Osteoblast (primary cell): ENCODE results near the gene FNDC3B. TPM values are rescaled to one million over a fixed set of nuclear protein-coding genes. Genes with fewer than 3 reads are reported as not detected.

Experiments
- DNase-seq: peaks from one replicate; pipeline ENCODE4 v3.0.0; 2011; ENCODE audit warnings: low spot score, mixed read lengths; ENCODE audit not compliant: insufficient read length; ENCODE audit errors: missing footprints
- H2AFZ ChIP-seq: 2 replicates; pipeline ENCODE4 v1.6.0; 2011; ENCODE audit warnings: mild to moderate bottlenecking, low read length
- H3K27ac ChIP-seq: 2 replicates; pipeline ENCODE4 v1.5.1; 2011; ENCODE audit warnings: mild to moderate bottlenecking, low read depth, low read length, moderate library complexity
- H3K27me3 ChIP-seq: 2 replicates; pipeline ENCODE4 v1.6.0; 2012; ENCODE audit warnings: mild to moderate bottlenecking, control low read depth, inconsistent platforms, low read length, moderate library complexity; ENCODE audit not compliant: insufficient read depth
- H3K36me3 ChIP-seq: 2 replicates; pipeline ENCODE4 v1.5.1; 2011; ENCODE audit warnings: mild to moderate bottlenecking, low read length, control low read depth, moderate library complexity; ENCODE audit not compliant: insufficient read depth
- H3K4me1 ChIP-seq: 2 replicates; pipeline ENCODE4 v1.5.1; 2011; ENCODE audit warnings: mild to moderate bottlenecking, low read length, control low read depth, moderate library complexity; ENCODE audit not compliant: insufficient read depth
- H3K4me2 ChIP-seq: 2 replicates; pipeline ENCODE4 v1.6.0; 2011; ENCODE audit warnings: mild to moderate bottlenecking, low read length; ENCODE audit not compliant: insufficient read depth
- H3K4me3 ChIP-seq: fragments of 200-600 bp; sonication (generic); 3 replicates; pipeline ENCODE4 v1.5.1; 2012; ENCODE audit warnings: mild to moderate bottlenecking, low read length, inconsistent platforms; ENCODE audit not compliant: insufficient read depth
- H3K79me2 ChIP-seq: 2 replicates; pipeline ENCODE4 v1.6.0; 2012; ENCODE audit warnings: mild to moderate bottlenecking, low read length, control low read depth, inconsistent platforms; ENCODE audit not compliant: insufficient read depth
- H3K9me3 ChIP-seq: 2 replicates; pipeline ENCODE4 v1.5.1; 2011; ENCODE audit warnings: low read depth, low read length, control low read depth
- H4K20me1 ChIP-seq: 2 replicates; pipeline ENCODE4 v1.6.0; 2012; ENCODE audit warnings: mild to moderate bottlenecking, low read length, control low read depth; ENCODE audit not compliant: insufficient read depth
- total RNA-seq: library from RNA; depleted of rRNA; stranded (reverse); fragments of >200 nt; gene quantifications from 2 replicates; pipeline ENCODE4 v1.2.3, GENCODE V29; 2012
- TF ChIP-seq, protein P1 (sequence below): IDR thresholded peaks from 2 replicates; pipeline ENCODE4 v1.5.1; 2011; ENCODE audit warnings: mild to moderate bottlenecking, low read depth, low read length, moderate library complexity; ENCODE audit errors: extremely low read depth

The FNDC3B gene
- total RNA-seq, 1 donor: 179 TPM

DNA sequence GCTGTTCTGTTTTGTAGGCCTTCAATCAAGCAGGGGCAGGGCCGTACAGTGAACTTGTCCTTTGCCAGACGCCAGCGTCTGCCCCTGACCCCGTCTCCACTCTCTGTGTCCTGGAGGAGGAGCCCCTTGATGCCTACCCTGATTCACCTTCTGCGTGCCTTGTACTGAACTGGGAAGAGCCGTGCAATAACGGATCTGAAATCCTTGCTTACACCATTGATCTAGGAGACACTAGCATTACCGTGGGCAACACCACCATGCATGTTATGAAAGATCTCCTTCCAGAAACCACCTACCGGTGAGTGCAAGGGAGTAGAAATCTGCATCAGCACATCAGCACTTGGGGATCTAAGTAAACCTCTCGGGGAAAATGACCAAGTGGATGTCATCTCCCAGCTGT lies 313.4 kb downstream of the FNDC3B start:
- no peak overlapping the region for H2AFZ ChIP-seq
- peaks cover 26% of the 10 kb centered on the region for H3K4me1 ChIP-seq
- peaks cover 15% of the 10 kb centered on the region for H3K79me2 ChIP-seq
- H3K4me2 ChIP-seq: no peak overlapping the region
- no peak overlapping the region for H3K27ac ChIP-seq
- H3K4me3 ChIP-seq: no peak overlapping the region
- no peaks in the 10 kb centered on the region for H3K27me3 ChIP-seq
- no peaks in the 10 kb centered on the region for H3K9me3 ChIP-seq
- H4K20me1 ChIP-seq: peaks cover 42% of the 10 kb centered on the region
- TF ChIP-seq, protein P1, sequence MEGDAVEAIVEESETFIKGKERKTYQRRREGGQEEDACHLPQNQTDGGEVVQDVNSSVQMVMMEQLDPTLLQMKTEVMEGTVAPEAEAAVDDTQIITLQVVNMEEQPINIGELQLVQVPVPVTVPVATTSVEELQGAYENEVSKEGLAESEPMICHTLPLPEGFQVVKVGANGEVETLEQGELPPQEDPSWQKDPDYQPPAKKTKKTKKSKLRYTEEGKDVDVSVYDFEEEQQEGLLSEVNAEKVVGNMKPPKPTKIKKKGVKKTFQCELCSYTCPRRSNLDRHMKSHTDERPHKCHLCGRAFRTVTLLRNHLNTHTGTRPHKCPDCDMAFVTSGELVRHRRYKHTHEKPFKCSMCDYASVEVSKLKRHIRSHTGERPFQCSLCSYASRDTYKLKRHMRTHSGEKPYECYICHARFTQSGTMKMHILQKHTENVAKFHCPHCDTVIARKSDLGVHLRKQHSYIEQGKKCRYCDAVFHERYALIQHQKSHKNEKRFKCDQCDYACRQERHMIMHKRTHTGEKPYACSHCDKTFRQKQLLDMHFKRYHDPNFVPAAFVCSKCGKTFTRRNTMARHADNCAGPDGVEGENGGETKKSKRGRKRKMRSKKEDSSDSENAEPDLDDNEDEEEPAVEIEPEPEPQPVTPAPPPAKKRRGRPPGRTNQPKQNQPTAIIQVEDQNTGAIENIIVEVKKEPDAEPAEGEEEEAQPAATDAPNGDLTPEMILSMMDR: no peak
- peaks cover 62% of the 10 kb centered on the region for H3K36me3 ChIP-seq
- DNase-seq: no peak

DNA sequence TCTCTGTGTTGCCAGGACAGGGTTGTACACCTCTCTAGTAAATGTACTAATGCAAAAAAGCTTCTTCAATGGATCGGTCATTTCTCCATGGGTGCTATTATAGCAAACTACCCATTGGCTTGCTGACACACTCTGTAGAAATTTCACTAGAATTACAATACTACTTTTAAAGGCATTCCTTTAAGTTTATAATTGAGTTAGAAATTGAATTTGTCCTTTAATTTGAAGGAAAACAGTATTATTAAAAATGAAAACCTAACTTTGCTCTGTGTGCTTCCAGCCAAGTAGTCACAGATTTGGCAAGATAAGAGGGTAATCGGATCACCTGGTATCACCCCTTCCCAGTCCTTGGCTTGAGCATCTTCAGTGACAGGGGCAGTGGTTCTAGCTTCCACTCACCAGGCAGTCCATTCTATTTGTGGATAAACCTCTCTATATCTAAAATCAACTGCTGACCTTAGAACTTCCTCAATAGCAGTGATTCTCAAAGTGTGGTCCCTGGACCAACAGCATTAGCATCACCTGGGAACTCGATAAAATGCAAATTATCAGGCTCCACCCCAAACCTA lies 315.6 kb downstream of the FNDC3B start:
- H2AFZ ChIP-seq: no peak overlapping the region
- peaks cover 50% of the 10 kb centered on the region for H4K20me1 ChIP-seq
- H3K4me3 ChIP-seq: no peak overlapping the region
- H3K27ac ChIP-seq: no peak overlapping the region
- H3K9me3 ChIP-seq: no peaks in the 10 kb centered on the region
- peaks cover 50% of the 10 kb centered on the region for H3K36me3 ChIP-seq
- H3K79me2 ChIP-seq: peaks cover 30% of the 10 kb centered on the region
- DNase-seq: no peak
- peaks cover 32% of the 10 kb centered on the region for H3K4me1 ChIP-seq
- no peaks in the 10 kb centered on the region for H3K27me3 ChIP-seq
- TF ChIP-seq, protein P1: no peak
- H3K4me2 ChIP-seq: no peak overlapping the region

DNA sequence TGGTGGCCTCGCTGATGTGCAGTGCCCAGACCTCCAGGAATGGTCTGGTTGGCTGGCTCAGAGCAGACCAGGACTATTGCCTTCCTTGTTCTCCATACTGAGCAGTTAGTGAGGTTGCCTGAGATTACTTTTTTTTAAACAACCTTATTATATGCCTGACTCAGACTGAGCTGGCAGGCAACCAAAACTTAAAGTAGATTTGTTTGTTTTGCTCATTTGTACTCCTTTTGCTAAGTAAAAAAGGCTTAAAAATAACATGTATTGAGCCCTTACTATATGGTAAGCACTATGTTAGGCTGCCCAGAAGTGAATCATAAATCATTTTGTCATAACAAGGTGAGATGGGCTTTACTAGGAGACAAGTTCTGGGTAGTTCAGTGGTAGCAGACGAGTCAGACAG lies 316.5 kb downstream of the FNDC3B start:
- no peaks in the 10 kb centered on the region for H3K27me3 ChIP-seq

DNA sequence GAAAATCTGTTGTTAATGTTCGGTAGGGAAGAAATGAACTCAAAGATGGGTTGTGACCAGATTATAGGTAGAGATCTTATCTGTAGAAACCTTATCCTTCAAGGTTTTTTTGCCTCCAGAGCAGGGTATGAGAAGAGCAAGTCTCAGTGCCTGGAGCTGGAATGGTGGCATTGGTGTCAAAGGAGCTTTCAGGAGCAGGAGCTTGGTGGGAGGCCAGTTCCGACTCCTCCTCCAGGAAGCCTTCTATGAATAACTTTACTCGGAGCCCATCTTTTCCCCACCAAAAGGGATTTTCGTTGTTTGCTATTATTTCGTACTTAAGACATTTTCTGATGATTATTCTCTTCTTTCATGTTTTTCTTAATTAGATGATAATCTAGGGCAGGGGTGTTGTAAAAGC lies 317.0 kb downstream of the FNDC3B start:
- no peaks in the 10 kb centered on the region for H3K9me3 ChIP-seq
- H3K4me2 ChIP-seq: no peak overlapping the region
- no peak overlapping the region for H3K4me3 ChIP-seq
- TF ChIP-seq, protein P1: no peak
- peak overlapping the region; percentile 9 for H3K27ac ChIP-seq
- H3K36me3 ChIP-seq: peaks cover 41% of the 10 kb centered on the region
- DNase-seq: no peak
- peaks cover 25% of the 10 kb centered on the region for H3K4me1 ChIP-seq
- no peaks in the 10 kb centered on the region for H3K27me3 ChIP-seq
- H2AFZ ChIP-seq: no peak overlapping the region
- peaks cover 47% of the 10 kb centered on the region for H4K20me1 ChIP-seq
- peaks cover 26% of the 10 kb centered on the region for H3K79me2 ChIP-seq

More for the DNA sequence above, 316.5 kb downstream of the FNDC3B start:
- Histone ChIP-seq H3K4me3 (no peak overlapping the region), H3K4me2 (no peak overlapping the region), H3K4me1 (peaks cover 29% of the 10 kb centered on the region), H3K27ac (peak overlapping the region; percentile 13), H4K20me1 (peaks cover 51% of the 10 kb centered on the region), H3K36me3 (peaks cover 41% of the 10 kb centered on the region), H3K79me2 (peaks cover 29% of the 10 kb centered on the region), H2AFZ (no peak overlapping the region), H3K9me3 (no peaks in the 10 kb centered on the region)
- TF ChIP-seq, protein P1: no peak
- peak; percentile 81 for DNase-seq
